ENCODE measurements around the gene STK17A. TPM values are rescaled to one million over a fixed set of nuclear protein-coding genes. Genes with fewer than 3 reads are reported as not detected.

Gene STK17A
- total RNA-seq, 6 experiments from 2014 or later = 59.0 to 79.2 (median 62.8) TPM

GRCh38 chr7:43615558-43616145, 32.7 kb downstream of the STK17A start:
- peaks cover 31% of the 10 kb centered on the region for H3K36me3 Mint-ChIP-seq (ENCODE audit: low read depth)
- no peaks in the 10 kb centered on the region for H3K9me3 Mint-ChIP-seq
- peak overlapping the region; percentile 35; the same call in 1 of the 2 replicates for H3K4me3 Mint-ChIP-seq
- DNase-seq = no peak
- H3K4me1 Mint-ChIP-seq (ENCODE audit: low read depth) = peaks cover 42% of the 10 kb centered on the region
- no peak for TF ChIP-seq CTCF (IDR thresholded peaks at IDR 0.05)
- no peak overlapping the region; the same call in 1 of the 2 replicates for H3K27ac Mint-ChIP-seq
- peaks cover under 1% of the 10 kb centered on the region for H3K27me3 Mint-ChIP-seq (ENCODE audit: insufficient read depth)

- Mint-ChIP-seq H3K4me3 (no peak overlapping the region), H3K9me3 (no peaks in the 10 kb centered on the region), H3K36me3 (ENCODE audit: low read depth) (peaks cover 30% of the 10 kb centered on the region), H3K4me1 (ENCODE audit: low read depth) (peaks cover 47% of the 10 kb centered on the region), H3K27me3 (ENCODE audit: insufficient read depth) (peaks cover 2% of the 10 kb centered on the region), H3K27ac (no peak overlapping the region)
- no peak for TF ChIP-seq CTCF (IDR thresholded peaks at IDR 0.05)
- DNase-seq = no peak
These were observed 34.1 kb downstream of the STK17A start for GRCh38 chr7:43616977-43617376.

- no peak overlapping the region for H3K4me3 Mint-ChIP-seq
- no peak overlapping the region for H3K27ac Mint-ChIP-seq
- H3K36me3 Mint-ChIP-seq (ENCODE audit: low read depth) = peaks cover 30% of the 10 kb centered on the region
- no peaks in the 10 kb centered on the region for H3K9me3 Mint-ChIP-seq
- peaks cover 47% of the 10 kb centered on the region for H3K4me1 Mint-ChIP-seq (ENCODE audit: low read depth)
- H3K27me3 Mint-ChIP-seq (ENCODE audit: insufficient read depth) = peaks cover 2% of the 10 kb centered on the region
- no peak for TF ChIP-seq CTCF (IDR thresholded peaks at IDR 0.05)
- no peak for DNase-seq
These were observed 35.2 kb downstream of the STK17A start for GRCh38 chr7:43618073-43618472.

GRCh38 chr7:43619213-43620012, 36.5 kb downstream of the STK17A start:
- H3K27me3 Mint-ChIP-seq (ENCODE audit: insufficient read depth) = peaks cover 2% of the 10 kb centered on the region; the same call in 1 of the 2 replicates
- DNase-seq = no peak
- peaks cover 32% of the 10 kb centered on the region for H3K36me3 Mint-ChIP-seq (ENCODE audit: low read depth)
- H3K4me3 Mint-ChIP-seq = no peak overlapping the region
- TF ChIP-seq CTCF (IDR thresholded peaks at IDR 0.05) = no peak
- no peaks in the 10 kb centered on the region for H3K9me3 Mint-ChIP-seq
- H3K27ac Mint-ChIP-seq = no peak overlapping the region
- peaks cover 37% of the 10 kb centered on the region for H3K4me1 Mint-ChIP-seq (ENCODE audit: low read depth)

- no peak for TF ChIP-seq CTCF (IDR thresholded peaks at IDR 0.05)
- peaks cover 2% of the 10 kb centered on the region; the same call in 1 of the 2 replicates for H3K27me3 Mint-ChIP-seq (ENCODE audit: insufficient read depth)
- H3K4me3 Mint-ChIP-seq = peak overlapping the region; percentile 18
- peaks cover 36% of the 10 kb centered on the region for H3K36me3 Mint-ChIP-seq (ENCODE audit: low read depth)
- no peak for DNase-seq
- peak overlapping the region; percentile 71 for H3K27ac Mint-ChIP-seq
- H3K9me3 Mint-ChIP-seq = no peaks in the 10 kb centered on the region
- peaks cover 51% of the 10 kb centered on the region for H3K4me1 Mint-ChIP-seq (ENCODE audit: low read depth)
These were observed 39.0 kb downstream of the STK17A start for GRCh38 chr7:43621729-43622448.

Data from HFFc6 (cell line).